CD4-positive, alpha-beta T cell (primary cell): ENCODE measurements around the gene POP7. TPM values are rescaled to one million over a fixed set of nuclear protein-coding genes. Genes with fewer than 3 reads are reported as not detected.
"Not testable (repeated sequence)": the region's sequence is repeated elsewhere in the genome, so short reads cannot be mapped to it uniquely, and the experiment has no call there.

Experiments
- ATAC-seq: fragments of 200-7000 bp; cut with Tn5 transposase; one replicate; pipeline ENCODE4 v1.10.0; 2022; ENCODE audit warnings: mild to moderate bottlenecking; ENCODE audit not compliant: poor library complexity
- CTCF ChIA-PET: fragments of 350-600 bp; sonication (Branson Sonifier 250); formaldehyde crosslinking; loops from one replicate; lab custom pipeline; 2021; ENCODE audit warnings: antibody characterized with exemption, inconsistent platforms; lab: Charles Lee
- POLR2A ChIA-PET: fragments of 350-600 bp; sonication (Branson Sonifier 250); formaldehyde crosslinking; loops from one replicate; lab custom pipeline; 2021; ENCODE audit warnings: antibody characterized with exemption, inconsistent platforms; lab: Charles Lee
- DNase-seq, 14 experiments: peaks; one replicate each; pipeline ENCODE4 v3.0.0-alpha.2; 2013 to 2020; ENCODE audit warnings: mixed read lengths in 2 of 14
- H3K27ac ChIP-seq, 2 donors: one replicate each; pipeline versions ENCODE4 v1.5.1 to v1.7.0; 2013; ENCODE audit warnings: low read length in 2 of 2, low read depth in 1 of 2, mild to moderate bottlenecking in 1 of 2
- H3K27me3 ChIP-seq, 2 experiments: 1 replicate in 1 of 2; 2 replicates in 1 of 2; pipeline versions ENCODE4 v1.6.1 to v1.7.0; 2013; ENCODE audit warnings: low read length in 2 of 2, control low read depth in 1 of 2, mild to moderate bottlenecking in 1 of 2, moderate library complexity in 1 of 2; ENCODE audit not compliant: insufficient read depth in 2 of 2, control insufficient read depth in 1 of 2
- H3K36me3 ChIP-seq: one replicate; pipeline ENCODE4 v1.6.1; 2013; ENCODE audit warnings: low read length, control low read depth; ENCODE audit not compliant: insufficient read depth
- H3K4me1 ChIP-seq: one replicate; pipeline ENCODE4 v1.6.1; 2013; ENCODE audit warnings: low read length, control low read depth; ENCODE audit not compliant: insufficient read depth
- H3K4me3 ChIP-seq: one replicate; pipeline ENCODE4 v1.5.1; 2013; ENCODE audit warnings: mild to moderate bottlenecking, low read length, moderate library complexity
- H3K9me3 ChIP-seq, 2 experiments: 1 replicate in 1 of 2; 2 replicates in 1 of 2; pipeline versions ENCODE4 v1.6.1 to v1.7.0; 2013; ENCODE audit warnings: low read length in 2 of 2, mild to moderate bottlenecking in 2 of 2, control low read depth in 1 of 2, moderate library complexity in 1 of 2; ENCODE audit not compliant: control insufficient read depth in 1 of 2, insufficient read depth in 1 of 2
- H3K27ac Mint-ChIP-seq: one replicate; pipeline ENCODE4 v1.8.0; 2020; ENCODE audit warnings: mixed read lengths
- H3K27me3 Mint-ChIP-seq: one replicate; pipeline ENCODE4 v1.8.0; 2021; ENCODE audit warnings: mixed read lengths
- H3K36me3 Mint-ChIP-seq: one replicate; pipeline ENCODE4 v1.8.0; 2021; ENCODE audit warnings: low read depth, mixed read lengths
- H3K4me1 Mint-ChIP-seq: one replicate; pipeline ENCODE4 v1.8.0; 2021; ENCODE audit warnings: low read depth, mixed read lengths
- H3K4me3 Mint-ChIP-seq: one replicate; pipeline ENCODE4 v1.8.0; 2020; ENCODE audit warnings: mild to moderate bottlenecking, mixed read lengths
- H3K9me3 Mint-ChIP-seq: one replicate; pipeline ENCODE4 v1.8.0; 2020; ENCODE audit warnings: mixed read lengths
- CTCF ChIP-seq: fragments of 200-600 bp; IDR thresholded peaks from one replicate; pipeline ENCODE4 v1.8.0; 2022; ENCODE audit warnings: antibody characterized with exemption, mild to moderate bottlenecking
- intact Hi-C, 2 experiments: fragments of 100-400 bp; cut with DNase I in 1 of 2; cut with micrococcal nuclease in 1 of 2; formaldehyde crosslinking; loops; one replicate each; pipeline versions ENCODE4 v1.15.1 to v1.9.0; 2023 to 2025; cut with DNase I, micrococcal nuclease
- polyA plus RNA-seq, 2 donors: library from polyadenylated mRNA; unstranded; fragments of 120-200 nt; gene quantifications; one replicate each; pipeline ENCODE4 v1.2.1, GENCODE V29; 2013
- total RNA-seq, 174 experiments: library from RNA in 2 of 174; stranded (reverse) in 2 of 174; gene quantifications; one replicate each; pipeline ENCODE4 v1.2.3 and lab custom pipeline; 2021 to 2026

The POP7 gene
- total RNA-seq (1 to 10 TPM; 7.4 to 7.5 TPM), total RNA-seq (lab: John Stamatoyannopoulos, UW) (5.7 to 68.6 (median 11.0) reads per million in 172 experiments)
- 16.7 TPM for polyA plus RNA-seq (2013, experiment 1 of 2)
- polyA plus RNA-seq (2013, experiment 2 of 2): 17.1 TPM

- Mint-ChIP-seq H3K36me3 (peaks cover 9% of the 10 kb centered on the region), H3K27me3 (no peaks in the 10 kb centered on the region), H3K4me1 (peaks cover 14% of the 10 kb centered on the region), H3K9me3 (no peaks in the 10 kb centered on the region), H3K4me3 (peak within 1 kb of the TSS; percentile 98), H3K27ac (peak within 1 kb of the TSS; percentile 85)
- Histone ChIP-seq H3K9me3 (no peaks in the 10 kb centered on the region), H3K27me3 (no peaks in the 10 kb centered on the region), H3K4me3 (peak within 1 kb of the TSS; percentile 100), H3K36me3 (no peaks in the 10 kb centered on the region), H3K4me1 (peaks cover 24% of the 10 kb centered on the region), H3K27ac (peak within 1 kb of the TSS; percentile 82 to 93)
- ChIA-PET POLR2A (interaction anchor here (0.7 to 2.6 kb wide), 33 partner anchors 11 to 606 kb away, joined by 3 to 36 read pairs (median 5); partner anchors contain the start of genes AGFG2, FBXO24, GIGYF1 and GNB2), CTCF (interaction anchor here (0.6 to 3.5 kb wide), 33 partner anchors 12 to 537 kb away, joined by 3 to 59 read pairs (median 4); partner anchors contain the start of genes EPO, FBXO24, GIGYF1 and LRCH4)
- ATAC-seq (peak; percentile 93), DNase-seq (peak; percentile 95 to 99 (median 98))
- intact Hi-C loops: loop anchor here (1.0 to 10.0 kb wide), 7 partner anchors 19 to 456 kb away; partner anchors contain the start of genes SLC12A9 (in 2 of the 2) and TRIM56 (in 1 of the 2)
- no peak for TF ChIP-seq CTCF
Measured at GRCh38 chr7:100705753-100706671, at the start of gene POP7. POP7 (plus strand) TSS chr7:100706121; CDS start chr7:100706831, 710 bp downstream.

GRCh38 chr7:100662194-100662776, 43.6 kb upstream of the POP7 start:
- H3K4me3 ChIP-seq, CTCF ChIA-PET, H3K27ac ChIP-seq, H3K4me3 Mint-ChIP-seq, POLR2A ChIA-PET, intact Hi-C loops, H3K36me3 Mint-ChIP-seq, H3K9me3 Mint-ChIP-seq, DNase-seq, ATAC-seq, H3K9me3 ChIP-seq, H3K4me1 ChIP-seq, H3K27ac Mint-ChIP-seq, H3K4me1 Mint-ChIP-seq, H3K36me3 ChIP-seq: not testable (repeated sequence)
- H3K27me3 ChIP-seq: peaks cover 9 to 21% of the 10 kb centered on the region in 2 experiments
- peaks cover 20% of the 10 kb centered on the region for H3K27me3 Mint-ChIP-seq

GRCh38 chr7:100665168-100665726, 40.7 kb upstream of the POP7 start:
- Mint-ChIP-seq H3K4me3 (no peak overlapping the region), H3K36me3 (no peaks in the 10 kb centered on the region), H3K4me1 (no peaks in the 10 kb centered on the region), H3K27ac (no peak overlapping the region), H3K27me3 (no peaks in the 10 kb centered on the region), H3K9me3 (no peaks in the 10 kb centered on the region)
- Histone ChIP-seq H3K27ac (no peak overlapping the region), H3K36me3 (no peaks in the 10 kb centered on the region), H3K9me3 (no peaks in the 10 kb centered on the region), H3K27me3 (peaks cover 0 to 2% of the 10 kb centered on the region in 2 experiments), H3K4me3 (no peak overlapping the region), H3K4me1 (no peaks in the 10 kb centered on the region)
- POLR2A ChIA-PET: no interaction called here
- intact Hi-C loops: no loop called here
- CTCF ChIA-PET: no interaction called here
- DNase-seq: no peak
- no peak for ATAC-seq
- TF ChIP-seq CTCF: no peak
